Endothelial cell of umbilical vein (primary cell): ENCODE data around the gene NCEH1. TPM values are rescaled to one million over a fixed set of nuclear protein-coding genes. Genes with fewer than 3 reads are reported as not detected.

Experiments
- BruUV-seq: library from RNA; stranded (reverse); fragments of 400-500 nt; replicated peaks from 2 replicates; lab custom pipeline; 2021; lab: Mats Ljungman, UMichigan
- CTCF ChIA-PET: fragments of 300-600, 350-600 bp; sonication (Branson Sonifier 250); formaldehyde crosslinking; loops from one replicate; lab custom pipeline; 2021; ENCODE audit warnings: antibody characterized with exemption, inconsistent platforms; lab: Charles Lee
- POLR2A ChIA-PET: fragments of 300-600, 350-600 bp; sonication (Branson Sonifier 250); formaldehyde crosslinking; loops from one replicate; lab custom pipeline; 2021; ENCODE audit warnings: antibody characterized with exemption, inconsistent platforms; lab: Charles Lee
- DNase-seq: peaks from one replicate; pipeline ENCODE4 v3.0.0-alpha.2; 2011; ENCODE audit warnings: low read depth, low spot score
- FAIRE-seq: peaks from 2 replicates; lab custom pipeline; 2011; peaks lifted over from hg19 to GRCh38; lab: Jason Lieb, UNC
- H2AFZ ChIP-seq: 2 replicates; pipeline ENCODE4 v1.6.0; 2012; ENCODE audit warnings: low read depth, low read length, control low read depth, inconsistent platforms
- H3K27ac ChIP-seq: 2 replicates; pipeline ENCODE4 v1.5.1; 2011; ENCODE audit warnings: low read depth, mild to moderate bottlenecking, control low read depth, low read length, moderate library complexity; ENCODE audit not compliant: insufficient read depth
- H3K27me3 ChIP-seq, 2 experiments: 2 replicates each; pipeline versions ENCODE4 v1.6.0 to v1.6.1; 2011; ENCODE audit warnings: low read length in 2 of 2, mixed read lengths in 1 of 2; ENCODE audit not compliant: control insufficient read depth in 2 of 2, insufficient read depth in 2 of 2
- H3K36me3 ChIP-seq, 2 experiments: 2 replicates in 1 of 2; 3 replicates in 1 of 2; pipeline ENCODE4 v1.5.1; 2011; ENCODE audit warnings: low read length in 2 of 2, mild to moderate bottlenecking in 1 of 2, moderate library complexity in 1 of 2; ENCODE audit not compliant: control insufficient read depth in 2 of 2, insufficient read depth in 2 of 2; ENCODE audit errors: extremely low read depth in 1 of 2
- H3K4me1 ChIP-seq: 3 replicates; pipeline ENCODE4 v1.5.1; 2011; ENCODE audit warnings: mild to moderate bottlenecking, low read length; ENCODE audit not compliant: control insufficient read depth, insufficient read depth; ENCODE audit errors: extremely low read depth
- H3K4me2 ChIP-seq: 2 replicates; pipeline ENCODE4 v1.6.1; 2011; ENCODE audit warnings: low read length, control low read depth, mixed read lengths; ENCODE audit not compliant: insufficient read depth
- H3K4me3 ChIP-seq, 3 experiments: fragments of 200-600 bp in 1 of 3; sonication (generic), shearing (Covaris generic) in 1 of 3; replicated peaks in 1 of 3; 2 replicates each; pipeline ENCODE4 v1.5.1; 2011 to 2016; ENCODE audit warnings: control low read depth in 3 of 3, low read length in 3 of 3, mild to moderate bottlenecking in 2 of 3, inconsistent platforms in 1 of 3, low read depth in 1 of 3, moderate library complexity in 1 of 3; ENCODE audit not compliant: insufficient read depth in 1 of 3
- H3K79me2 ChIP-seq: 2 replicates; pipeline ENCODE4 v1.6.0; 2012; ENCODE audit warnings: low read length, inconsistent platforms; ENCODE audit not compliant: control insufficient read depth, insufficient read depth
- H3K9ac ChIP-seq: replicated peaks from 2 replicates; pipeline ENCODE3; 2011; ENCODE audit warnings: low read length, control low read depth; ENCODE audit not compliant: insufficient read depth; ENCODE audit errors: extremely low read depth
- H3K9me1 ChIP-seq: replicated peaks from 3 replicates; pipeline ENCODE4 v1.6.0; 2011; ENCODE audit warnings: mild to moderate bottlenecking, low read length; ENCODE audit not compliant: control insufficient read depth, insufficient read depth; ENCODE audit errors: extremely low read depth
- H3K9me3 ChIP-seq: replicated peaks from 2 replicates; pipeline ENCODE4 v1.5.1; 2012; ENCODE audit warnings: low read length, inconsistent platforms; ENCODE audit not compliant: control insufficient read depth, insufficient read depth
- H4K20me1 ChIP-seq: replicated peaks from 2 replicates; pipeline ENCODE3; 2011; ENCODE audit warnings: mild to moderate bottlenecking, low read length; ENCODE audit not compliant: control insufficient read depth, insufficient read depth; ENCODE audit errors: extremely low read depth
- CTCF ChIP-seq, 2 donors: IDR thresholded peaks; 1 replicate in 1 of 2; 2 replicates in 1 of 2; pipeline ENCODE4 v1.5.1; 2011; ENCODE audit warnings: low read length in 2 of 2, mild to moderate bottlenecking in 2 of 2, moderate library complexity in 2 of 2, control low read depth in 1 of 2, inconsistent platforms in 1 of 2, low read depth in 1 of 2; ENCODE audit not compliant: insufficient read depth in 1 of 2; ENCODE audit errors: extremely low read depth in 1 of 2
- MYC ChIP-seq: IDR thresholded peaks from one replicate; pipeline ENCODE4 v1.6.1; 2011; ENCODE audit warnings: mild to moderate bottlenecking, low read depth, low read length
- POLR2AphosphoS5 ChIP-seq: IDR thresholded peaks from 2 replicates; pipeline ENCODE4 v1.6.1; 2012; ENCODE audit warnings: low read depth, mild to moderate bottlenecking, control low read depth, low read length, moderate library complexity; ENCODE audit not compliant: insufficient read depth
- dilution Hi-C: fragments of 300-500 bp; cut with MboI; formaldehyde crosslinking; loops from one replicate; pipeline ENCODE4 v1.15.0; 2019; ENCODE audit warnings: low sequenced_read_pairs; ENCODE audit not compliant: extremely low pct_ligation_motif_present
- intact Hi-C: fragments of 100-400 bp; cut with micrococcal nuclease; formaldehyde crosslinking; loops from one replicate; pipeline ENCODE4 v1.10.0; 2022
- polyA plus RNA-seq, 4 experiments: library from polyadenylated mRNA; depleted of rRNA in 3 of 4; stranded (reverse) in 3 of 4; unstranded in 1 of 4; fragments of >200 nt; gene quantifications; 2 replicates each; pipeline versions ENCODE4 v1.2.1 to v1.2.3, GENCODE V29; 2011 to 2012; ENCODE audit warnings: missing spikeins in 1 of 4
- total RNA-seq: library from RNA; stranded (reverse); gene quantifications from 2 replicates; pipeline ENCODE4 v1.2.3, GENCODE V29; 2021

NCEH1 gene
- total and polyA plus RNA-seq, 2 donors (not counting 3 experiments of a cell fraction or from before 2014, with no cell fraction given) = 10.0 to 20.3 TPM

- H3K27ac ChIP-seq = no peak overlapping the region
- intact Hi-C loops = loop anchor here (1.0 to 5.0 kb wide), 5 partner anchors 44 to 335 kb away; no protein-coding TSS in a partner anchor
- DNase-seq (peak; percentile 85), FAIRE-seq (peak; percentile 87)
- no peaks in the 10 kb centered on the region for H3K9me3 ChIP-seq
- CTCF ChIA-PET = interaction anchor here (0.9 to 5.5 kb wide), 35 partner anchors 8 to 1018 kb away, joined by 3 to 65 read pairs (median 5); partner anchors contain the start of gene ECT2
- peaks cover 8% of the 10 kb centered on the region for H3K79me2 ChIP-seq
- no peak overlapping the region for H3K4me2 ChIP-seq
- H3K36me3 ChIP-seq = no peaks in the 10 kb centered on the region
- no peak overlapping the region for H3K9ac ChIP-seq
- POLR2A ChIA-PET = no interaction called here
- H3K4me3 ChIP-seq = no peak overlapping the region
- no TSS peak for BruUV-seq
- TF ChIP-seq CTCF (IDR thresholded peaks at IDR 0.05; ENCODE audit: extremely low read depth in 1 of 2, insufficient read depth in 1 of 2, low read depth in 1 of 2, low read length in 2 of 2) = peak; percentile 67 to 84
- TF ChIP-seq POLR2AphosphoS5 = no peak
- no peak for TF ChIP-seq MYC
- no peaks in the 10 kb centered on the region for H3K9me1 ChIP-seq
- no peaks in the 10 kb centered on the region for H3K27me3 ChIP-seq
- H3K4me1 ChIP-seq = peaks cover 6% of the 10 kb centered on the region
- H2AFZ ChIP-seq = no peak overlapping the region
- no peaks in the 10 kb centered on the region for H4K20me1 ChIP-seq
- dilution Hi-C loops = no loop called here
Observed at GRCh38 chr3:172666873-172667694, 43.8 kb downstream of the NCEH1 start.
